Muscle of leg (tissue), 11 donors: ENCODE results near the gene CYP27A1. TPM values are rescaled to one million over a fixed set of nuclear protein-coding genes. Genes with fewer than 3 reads are reported as not detected.
"Not testable (repeated sequence)": the region's sequence is repeated elsewhere in the genome, so short reads cannot be mapped to it uniquely, and the experiment has no call there.

Experiments
- DNase-seq: peaks from one replicate; pipeline ENCODE4 v3.0.0; 2013
- H3K27ac ChIP-seq: one replicate; pipeline ENCODE4 v1.5.1; 2013; ENCODE audit warnings: mild to moderate bottlenecking, low read length, control low read depth
- H3K27me3 ChIP-seq: one replicate; pipeline ENCODE4 v1.6.1; 2013; ENCODE audit warnings: low read length; ENCODE audit not compliant: control insufficient read depth, insufficient read depth
- H3K36me3 ChIP-seq: one replicate; pipeline ENCODE4 v1.6.1; 2013; ENCODE audit warnings: low read length; ENCODE audit not compliant: control insufficient read depth, insufficient read depth
- H3K4me1 ChIP-seq: one replicate; pipeline ENCODE4 v1.6.1; 2013; ENCODE audit warnings: low read length; ENCODE audit not compliant: control insufficient read depth, insufficient read depth
- H3K4me3 ChIP-seq: one replicate; pipeline ENCODE4 v1.5.1; 2013; ENCODE audit warnings: low read length, control low read depth
- H3K9me3 ChIP-seq: replicated peaks from 2 replicates; pipeline ENCODE4 v1.6.1; 2013; ENCODE audit warnings: low read depth, low read length; ENCODE audit not compliant: control insufficient read depth
- WGBS: methylation state at CpG from one replicate; pipeline ENCODE4 v1.1.5; 2013; ENCODE audit warnings: missing lambda C conversion rate; ENCODE audit not compliant: insufficient coverage; 5-methylcytosine and 5-hydroxymethylcytosine counted together
- polyA plus RNA-seq, 8 donors: library from polyadenylated mRNA; unstranded; fragments of 120-200 nt; gene quantifications; one replicate each; pipeline versions ENCODE4 v1.2.1 to v1.2.3, GENCODE V29; 2013; ENCODE audit warnings: inconsistent platforms in 1 of 8, low replicate concordance in 1 of 8; ENCODE audit not compliant: insufficient read length in 8 of 8, insufficient read depth in 1 of 8
- total RNA-seq: library from RNA; stranded (reverse); fragments of 120-200 nt; gene quantifications from one replicate; pipeline ENCODE4 v1.2.4, GENCODE V29; 2013

CYP27A1 gene
- total and polyA plus RNA-seq, 9 donors: 11.8 to 26.8 (median 19.3) TPM

GRCh38 chr2:218844334-218844733 lies 62.4 kb downstream of the CYP27A1 start:
- WGBS: no CpG with 5 or more reads among the region's 5 CpGs
- H3K36me3 ChIP-seq, H3K27me3 ChIP-seq, H3K4me3 ChIP-seq, H3K4me1 ChIP-seq, H3K9me3 ChIP-seq, H3K27ac ChIP-seq, DNase-seq: not testable (repeated sequence)

- not testable (repeated sequence) for H3K27ac ChIP-seq, H3K4me1 ChIP-seq, H3K4me3 ChIP-seq, DNase-seq, H3K36me3 ChIP-seq, H3K9me3 ChIP-seq
- 83% methylated on average over 2 of the region's 18 CpGs for WGBS
- H3K27me3 ChIP-seq: peaks cover 21% of the 10 kb centered on the region
Measured at GRCh38 chr2:218846963-218847362, 65.0 kb downstream of the CYP27A1 start.

- DNase-seq: no peak
- H3K9me3 ChIP-seq: no peaks in the 10 kb centered on the region
- 59% methylated on average over 3 of the region's 7 CpGs for WGBS
- H3K4me3 ChIP-seq: no peak overlapping the region
- peaks cover 3% of the 10 kb centered on the region for H3K4me1 ChIP-seq
- H3K27ac ChIP-seq: no peak overlapping the region
- no peaks in the 10 kb centered on the region for H3K36me3 ChIP-seq
- H3K27me3 ChIP-seq: peaks cover 43% of the 10 kb centered on the region
Measured at GRCh38 chr2:218849721-218850120, 67.8 kb downstream of the CYP27A1 start.

- Histone ChIP-seq H3K4me1 (peaks cover 7% of the 10 kb centered on the region), H3K27me3 (peaks cover 54% of the 10 kb centered on the region), H3K27ac (no peak overlapping the region), H3K9me3 (no peaks in the 10 kb centered on the region), H3K36me3 (no peaks in the 10 kb centered on the region), H3K4me3 (no peak overlapping the region)
- no peak for DNase-seq
- 68% methylated on average over 2 of the region's 2 CpGs for WGBS
Measured at GRCh38 chr2:218850796-218851195, 68.8 kb downstream of the CYP27A1 start.

GRCh38 chr2:218851286-218851685 lies 69.3 kb downstream of the CYP27A1 start:
- 35% methylated on average over 2 of the region's 3 CpGs for WGBS
- H3K36me3 ChIP-seq: no peaks in the 10 kb centered on the region
- H3K4me1 ChIP-seq: peaks cover 10% of the 10 kb centered on the region
- H3K27me3 ChIP-seq: peaks cover 59% of the 10 kb centered on the region
- H3K4me3 ChIP-seq: no peak overlapping the region
- H3K9me3 ChIP-seq: no peaks in the 10 kb centered on the region
- no peak for DNase-seq
- no peak overlapping the region for H3K27ac ChIP-seq

DNA sequence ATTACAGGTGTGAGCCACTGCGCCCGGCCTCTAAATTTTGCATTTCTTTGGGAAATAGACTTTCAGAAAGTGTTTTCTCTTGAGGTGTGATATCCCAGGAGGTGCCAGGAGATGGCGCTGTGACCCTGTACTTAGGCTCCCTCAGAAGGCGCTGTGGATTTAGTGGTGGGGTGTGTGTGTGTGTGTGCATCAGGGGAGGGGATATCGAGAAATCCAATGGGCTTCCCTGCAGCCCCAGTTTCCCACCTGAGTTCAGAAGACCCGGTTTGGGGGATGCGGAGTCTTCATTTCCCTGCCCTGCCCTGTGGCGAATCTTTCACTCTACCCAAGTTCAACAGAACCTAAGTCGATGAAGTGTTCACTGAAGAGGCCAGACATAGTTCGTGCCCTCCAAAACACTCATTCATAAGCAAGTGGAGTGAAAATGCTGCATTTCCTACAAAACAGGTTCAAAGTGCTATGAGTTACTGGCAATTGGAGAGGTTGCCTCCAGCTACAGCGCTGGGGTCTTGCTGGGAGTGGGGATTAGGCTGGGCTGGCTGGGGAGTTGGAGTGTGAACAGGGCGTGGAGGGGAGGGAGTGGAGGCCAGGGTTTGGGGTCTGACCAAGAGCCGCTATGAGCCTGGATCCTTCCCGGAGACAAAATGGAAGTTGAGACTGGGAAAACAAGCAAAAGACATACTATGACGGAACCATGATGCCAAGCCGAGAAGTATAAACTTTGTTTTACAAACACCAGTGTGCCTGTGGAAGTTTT lies 71.1 kb downstream of the CYP27A1 start:
- H3K27ac ChIP-seq: no peak overlapping the region
- no peaks in the 10 kb centered on the region for H3K9me3 ChIP-seq
- DNase-seq: peak; percentile 42
- H3K4me3 ChIP-seq: no peak overlapping the region
- H3K36me3 ChIP-seq: no peaks in the 10 kb centered on the region
- peaks cover 6% of the 10 kb centered on the region for H3K4me1 ChIP-seq
- 15% methylated on average over 13 of the region's 16 CpGs for WGBS
- H3K27me3 ChIP-seq: peaks cover 77% of the 10 kb centered on the region

DNA sequence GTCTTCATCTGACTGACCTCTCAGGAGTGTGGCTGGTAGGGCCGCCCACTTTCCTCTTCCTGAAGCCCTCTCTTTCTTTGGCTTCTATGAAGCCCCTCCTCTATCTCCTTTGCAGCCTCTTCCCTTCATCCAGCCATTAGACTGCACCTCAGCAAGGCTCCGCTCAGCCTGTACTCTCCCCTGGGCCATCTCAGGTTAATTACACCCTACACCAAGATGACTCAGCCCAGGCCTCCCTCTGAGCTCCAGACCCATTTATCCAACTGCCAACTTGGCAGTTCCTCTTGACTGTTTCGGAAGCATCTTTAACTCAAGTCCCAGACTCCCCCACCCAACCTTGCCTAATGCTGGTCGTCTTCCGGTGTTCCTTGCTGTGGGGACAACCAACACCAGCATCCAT lies 71.8 kb downstream of the CYP27A1 start:
- DNase-seq: no peak
- 21% methylated on average over 5 of the region's 5 CpGs for WGBS
- Histone ChIP-seq H3K4me1 (peaks cover 8% of the 10 kb centered on the region), H3K36me3 (no peaks in the 10 kb centered on the region), H3K27ac (no peak overlapping the region), H3K9me3 (no peaks in the 10 kb centered on the region), H3K4me3 (no peak overlapping the region), H3K27me3 (peaks cover 78% of the 10 kb centered on the region)

- Histone ChIP-seq H3K36me3 (no peaks in the 10 kb centered on the region), H3K27me3 (peaks cover 85% of the 10 kb centered on the region), H3K4me1 (peaks cover 14% of the 10 kb centered on the region), H3K9me3 (no peaks in the 10 kb centered on the region), H3K27ac (no peak overlapping the region), H3K4me3 (no peak overlapping the region)
- 6% methylated on average over 3 of the region's 5 CpGs for WGBS
- DNase-seq: no peak
Measured at GRCh38 chr2:218854860-218855259, 72.9 kb downstream of the CYP27A1 start.

DNA sequence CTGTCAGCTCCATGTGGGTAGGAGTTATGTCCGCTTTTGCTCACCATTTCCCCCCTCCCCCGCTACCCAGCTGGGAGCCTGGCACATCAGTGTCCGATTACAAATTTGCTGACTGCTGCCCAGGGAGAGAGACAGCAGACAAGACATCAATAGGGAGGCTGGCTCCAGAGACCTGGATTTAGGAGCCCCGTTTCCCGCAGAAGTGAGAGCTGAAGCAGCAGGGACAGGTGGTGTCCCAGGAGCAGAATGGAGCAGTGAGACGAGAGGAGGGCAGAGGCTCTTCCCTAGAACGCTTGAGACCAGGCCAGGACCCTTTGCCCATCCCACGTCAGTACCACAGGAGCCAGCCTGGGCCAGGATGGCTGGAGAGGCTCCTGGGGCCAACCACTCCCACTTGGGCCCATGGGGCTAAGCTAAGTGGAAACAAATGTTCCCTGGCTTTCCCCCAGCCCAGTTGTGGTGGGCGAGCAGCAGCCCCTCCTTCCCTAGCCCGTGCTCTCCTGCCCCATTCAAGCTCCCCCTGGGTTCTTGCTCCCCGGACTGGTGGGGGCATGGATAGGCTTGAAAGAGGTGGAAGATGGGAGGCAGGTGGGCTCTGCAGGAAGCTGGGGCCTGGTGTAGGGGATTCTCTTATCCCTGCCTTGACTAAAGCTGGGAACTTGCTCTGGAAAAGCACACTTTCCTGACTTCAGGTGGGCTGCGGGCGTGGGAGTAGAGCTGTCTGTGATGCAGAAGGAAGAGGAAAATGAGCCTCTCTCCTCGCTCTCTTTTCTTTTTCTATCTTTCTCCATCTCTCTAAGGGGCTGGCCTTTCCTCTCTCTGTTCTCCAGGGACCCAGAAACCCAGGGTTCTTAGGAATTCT lies 73.6 kb downstream of the CYP27A1 start:
- no peaks in the 10 kb centered on the region for H3K36me3 ChIP-seq
- H3K27me3 ChIP-seq: peaks cover 88% of the 10 kb centered on the region
- no peak overlapping the region for H3K27ac ChIP-seq
- peaks cover 21% of the 10 kb centered on the region for H3K4me1 ChIP-seq
- H3K4me3 ChIP-seq: no peak overlapping the region
- 7% methylated on average over 6 of the region's 14 CpGs for WGBS
- DNase-seq: no peak
- H3K9me3 ChIP-seq: no peaks in the 10 kb centered on the region

DNA sequence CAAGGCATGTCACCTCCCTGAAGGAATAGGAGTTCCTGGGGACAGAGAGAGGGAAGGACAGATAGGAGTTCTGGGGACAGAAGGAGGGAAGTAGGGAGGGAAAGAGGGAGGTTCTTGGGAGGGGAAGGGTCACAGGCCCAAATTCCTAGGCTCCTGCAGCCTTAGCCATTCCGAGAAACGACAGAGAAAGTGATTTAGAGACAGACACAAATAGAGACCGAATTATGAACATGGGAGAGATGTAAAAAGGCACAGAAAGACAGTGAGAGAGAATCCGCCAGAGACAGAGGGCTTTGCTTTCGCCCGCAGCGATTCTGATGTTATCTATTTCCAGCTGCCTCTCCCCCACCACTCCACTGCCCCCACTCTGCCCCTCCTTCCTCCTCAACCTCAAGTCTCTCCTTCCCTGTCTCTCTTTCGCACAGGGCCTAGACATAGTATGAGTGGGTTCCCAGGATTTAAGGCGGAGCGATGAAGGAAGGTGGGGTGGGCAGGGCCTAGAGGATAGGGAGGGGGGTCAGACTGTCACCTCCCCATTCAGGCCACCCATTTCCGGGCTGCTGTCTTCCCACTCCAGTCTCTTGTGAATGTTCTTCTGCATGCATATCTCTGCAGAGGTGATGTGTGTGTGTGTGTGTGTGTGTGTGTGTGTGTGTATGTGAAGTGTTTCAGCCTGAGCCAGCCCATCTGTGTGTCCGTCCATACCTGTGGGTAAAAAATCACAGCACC lies 74.4 kb downstream of the CYP27A1 start:
- H3K4me1 ChIP-seq: peaks cover 27% of the 10 kb centered on the region
- peaks cover 90% of the 10 kb centered on the region for H3K27me3 ChIP-seq
- WGBS: 15% methylated on average over 4 of the region's 12 CpGs
- no peak overlapping the region for H3K27ac ChIP-seq
- no peak overlapping the region for H3K4me3 ChIP-seq
- H3K9me3 ChIP-seq: no peaks in the 10 kb centered on the region
- H3K36me3 ChIP-seq: no peaks in the 10 kb centered on the region
- no peak for DNase-seq
